Adrenal gland (tissue), 12 donors: ENCODE data around the gene EMC7. TPM values are rescaled to one million over a fixed set of nuclear protein-coding genes. Genes with fewer than 3 reads are reported as not detected.

ENCODE experiments used
- DNase-seq, 7 donors: peaks; one replicate each; pipeline ENCODE4 v3.0.0-alpha.2; 2019 to 2020
- H3K27ac ChIP-seq, 5 donors: fragments of 200-600 bp; sonication (generic) in 4 of 5; 1 replicate in 3 of 5; 2 replicates in 2 of 5; pipeline versions ENCODE4 v1.5.1 to v1.8.0; 2016 to 2020; ENCODE audit warnings: mild to moderate bottlenecking in 1 of 5
- H3K27me3 ChIP-seq: fragments of 200-600 bp; 2 replicates; pipeline ENCODE4 v1.8.0; 2021
- H3K36me3 ChIP-seq, 2 donors: fragments of 200-600 bp; replicated peaks in 1 of 2; 1 replicate in 1 of 2; 2 replicates in 1 of 2; pipeline versions ENCODE4 v1.5.1 to v1.8.0; 2018 to 2022
- H3K4me1 ChIP-seq, 2 donors: fragments of 200-600 bp; replicated peaks in 1 of 2; 1 replicate in 1 of 2; 2 replicates in 1 of 2; pipeline versions ENCODE4 v1.5.1 to v1.8.0; 2018 to 2021
- H3K4me3 ChIP-seq, 4 donors: fragments of 200-600 bp; sonication (generic) in 3 of 4; one replicate each; pipeline ENCODE4 v1.5.1; 2016 to 2018
- H3K9me3 ChIP-seq, 3 donors: fragments of 200-600 bp; sonication (generic) in 1 of 3; replicated peaks in 1 of 3; 1 replicate in 2 of 3; 2 replicates in 1 of 3; pipeline versions ENCODE4 v1.5.1 to v1.8.0; 2016 to 2021
- CTCF ChIP-seq, 6 experiments: fragments of 450-650 bp in 4 of 6; fragments of 200-600 bp in 2 of 6; sonication (generic) in 1 of 6; IDR thresholded peaks; 1 replicate in 5 of 6; 2 replicates in 1 of 6; pipeline versions ENCODE4 v1.5.1 to v1.8.0; 2016 to 2021; ENCODE audit warnings: antibody characterized with exemption in 6 of 6, mild to moderate bottlenecking in 2 of 6, moderate library complexity in 1 of 6
- POLR2A ChIP-seq, 2 donors: fragments of 450-650 bp; IDR thresholded peaks; one replicate each; pipeline ENCODE4 v1.6.1; 2017; ENCODE audit warnings: antibody characterized with exemption in 2 of 2, mild to moderate bottlenecking in 2 of 2, moderate library complexity in 1 of 2
- WGBS, 4 donors: extraction: QIAGEN DNeasy Blood & Tissue Kit in 2 of 4; methylation state at CpG; one replicate each; pipeline versions ENCODE4 v1.1.5 to v1.1.7; 2013 to 2017; 5-methylcytosine and 5-hydroxymethylcytosine counted together
- intact Hi-C, 2 donors: fragments of 100-400 bp; cut with DNase I; formaldehyde crosslinking; loops; one replicate each; pipeline versions ENCODE4 v1.14.1 to v1.15.0; 2022 to 2023
- polyA plus RNA-seq, 3 donors: library from polyadenylated mRNA; stranded (reverse); fragments of 200-250 nt in 2 of 3; fragments of 350-450 nt in 1 of 3; fragmentation: Illumina TruSeq in 1 of 3; extraction: RNeasy Lipid Tissue Mini Kit (QIAGEN cat#74804) in 1 of 3; gene quantifications; one replicate each; pipeline ENCODE4 v1.2.3, GENCODE V29; 2013 to 2014
- total RNA-seq, 9 donors: library from RNA; depleted of rRNA in 4 of 9; stranded (reverse); fragments of >200 nt in 4 of 9; fragments of 120-200 nt in 1 of 9; fragmentation: NEBNext Ultra II Directional in 1 of 9; extraction: Animal tissue kit (Norgen Biotek cat#: 25700) in 1 of 9; gene quantifications; one replicate each; pipeline versions ENCODE4 v1.1.0 to v1.2.4, GENCODE V29; 2013 to 2023
- donor health status: healthy with polysubstance abuse.
- donor health status: Bipolar disorder and iron deficiency.
- donor health status: DM: yes; HTN: yes; CAD: no.
- donor health status: DM: no; HTN: no; CAD: no.
- donor health status: DM: no; HTN: no; CAD: no.
- donor health status: DM: yes; HTN: yes; CAD: no.

Gene EMC7
- total and polyA plus RNA-seq, 12 donors = 36.4 to 268 (median 88.9) TPM

- H3K27ac ChIP-seq = no peak overlapping the region
- H3K4me1 ChIP-seq = no peaks in the 10 kb centered on the region
- WGBS, 4 donors = 72 to 86% (median 84%) methylated on average over 8 of the region's 8 CpGs
- no peaks in the 10 kb centered on the region for H3K9me3 ChIP-seq
- TF ChIP-seq CTCF (IDR thresholded peaks at IDR 0.05) (no peak), POLR2A (IDR thresholded peaks at IDR 0.05) (no peak)
- no peak for DNase-seq
- H3K27me3 ChIP-seq = no peaks in the 10 kb centered on the region
- H3K4me3 ChIP-seq = no peak overlapping the region
- intact Hi-C loops = loop anchor here (5.0 to 10.0 kb wide), 3 partner anchors 146 to 299 kb away; partner anchors contain the start of genes KATNBL1 (in 2 of the 2) and LPCAT4 (in 1 of the 2)
- H3K36me3 ChIP-seq = no peaks in the 10 kb centered on the region
These were observed 35.7 kb downstream of the EMC7 start for GRCh38 chr15:34065941-34066340.

GRCh38 chr15:34065261-34065660 lies 36.4 kb downstream of the EMC7 start:
- WGBS, 4 donors = 85 to 93% (median 91%) methylated on average over 3 of the region's 3 CpGs
- intact Hi-C loops = loop anchor here (5.0 to 10.0 kb wide), 3 partner anchors 147 to 300 kb away; partner anchors contain the start of genes KATNBL1 (in 2 of the 2) and LPCAT4 (in 1 of the 2)
- no peaks in the 10 kb centered on the region for H3K4me1 ChIP-seq
- H3K36me3 ChIP-seq = no peaks in the 10 kb centered on the region
- no peak for DNase-seq
- H3K27ac ChIP-seq = no peak overlapping the region
- H3K27me3 ChIP-seq = no peaks in the 10 kb centered on the region
- no peaks in the 10 kb centered on the region for H3K9me3 ChIP-seq
- TF ChIP-seq POLR2A (IDR thresholded peaks at IDR 0.05) (no peak), CTCF (IDR thresholded peaks at IDR 0.05) (no peak)
- no peak overlapping the region for H3K4me3 ChIP-seq

- no peaks in the 10 kb centered on the region for H3K27me3 ChIP-seq
- whole genome bisulfite sequencing, 4 donors = 0 to 4% (median 0%) methylated on average over 1 of the region's 1 CpG
- TF ChIP-seq POLR2A (IDR thresholded peaks at IDR 0.05) (no peak), CTCF (IDR thresholded peaks at IDR 0.05) (no peak)
- no peaks in the 10 kb centered on the region for H3K4me1 ChIP-seq
- no peak for DNase-seq
- no peaks in the 10 kb centered on the region for H3K36me3 ChIP-seq
- intact Hi-C loops = loop anchor here (10.0 kb wide), 2 partner anchors 150 to 300 kb away; partner anchors contain the start of genes KATNBL1 (in 1 of the 2) and LPCAT4 (in 1 of the 2)
- H3K27ac ChIP-seq = no peak overlapping the region
- H3K4me3 ChIP-seq = no peak overlapping the region
- no peaks in the 10 kb centered on the region for H3K9me3 ChIP-seq
These were observed 37.2 kb downstream of the EMC7 start for GRCh38 chr15:34064438-34064837.

- H3K4me1 ChIP-seq = no peaks in the 10 kb centered on the region
- intact Hi-C loops = loop anchor here (10.0 kb wide), 2 partner anchors 155 to 305 kb away; partner anchors contain the start of genes KATNBL1 (in 1 of the 2) and LPCAT4 (in 1 of the 2)
- H3K27ac ChIP-seq = no peak overlapping the region
- no peaks in the 10 kb centered on the region for H3K27me3 ChIP-seq
- 41 to 66% (median 55%) methylated on average over 3 of the region's 3 CpGs for WGBS, 4 donors
- TF ChIP-seq CTCF (IDR thresholded peaks at IDR 0.05) = no peak
- TF ChIP-seq POLR2A (IDR thresholded peaks at IDR 0.05) = no peak
- H3K9me3 ChIP-seq = no peaks in the 10 kb centered on the region
- H3K36me3 ChIP-seq = no peaks in the 10 kb centered on the region
- no peak for DNase-seq
- no peak overlapping the region for H3K4me3 ChIP-seq
These were observed 41.7 kb downstream of the EMC7 start for GRCh38 chr15:34059946-34060345.
